Fibroblast of mammary gland (primary cell): ENCODE data around the gene CRACR2B.

Experiments
- DNase-seq: peaks from one replicate; pipeline ENCODE4 v3.0.0-alpha.2; 2010; ENCODE audit warnings: low read depth
- H3K4me3 ChIP-seq: 2 replicates; pipeline ENCODE4 v1.5.1; 2011; ENCODE audit warnings: low read depth, mild to moderate bottlenecking, low read length, moderate library complexity; ENCODE audit not compliant: control insufficient read depth
- TF ChIP-seq, protein P1 (sequence below): conservative IDR thresholded peaks from 2 replicates; pipeline ENCODE4 v1.5.1; 2011; ENCODE audit warnings: low read depth, low read length, inconsistent platforms; ENCODE audit not compliant: control insufficient read depth, insufficient read depth

CRACR2B gene

DNA sequence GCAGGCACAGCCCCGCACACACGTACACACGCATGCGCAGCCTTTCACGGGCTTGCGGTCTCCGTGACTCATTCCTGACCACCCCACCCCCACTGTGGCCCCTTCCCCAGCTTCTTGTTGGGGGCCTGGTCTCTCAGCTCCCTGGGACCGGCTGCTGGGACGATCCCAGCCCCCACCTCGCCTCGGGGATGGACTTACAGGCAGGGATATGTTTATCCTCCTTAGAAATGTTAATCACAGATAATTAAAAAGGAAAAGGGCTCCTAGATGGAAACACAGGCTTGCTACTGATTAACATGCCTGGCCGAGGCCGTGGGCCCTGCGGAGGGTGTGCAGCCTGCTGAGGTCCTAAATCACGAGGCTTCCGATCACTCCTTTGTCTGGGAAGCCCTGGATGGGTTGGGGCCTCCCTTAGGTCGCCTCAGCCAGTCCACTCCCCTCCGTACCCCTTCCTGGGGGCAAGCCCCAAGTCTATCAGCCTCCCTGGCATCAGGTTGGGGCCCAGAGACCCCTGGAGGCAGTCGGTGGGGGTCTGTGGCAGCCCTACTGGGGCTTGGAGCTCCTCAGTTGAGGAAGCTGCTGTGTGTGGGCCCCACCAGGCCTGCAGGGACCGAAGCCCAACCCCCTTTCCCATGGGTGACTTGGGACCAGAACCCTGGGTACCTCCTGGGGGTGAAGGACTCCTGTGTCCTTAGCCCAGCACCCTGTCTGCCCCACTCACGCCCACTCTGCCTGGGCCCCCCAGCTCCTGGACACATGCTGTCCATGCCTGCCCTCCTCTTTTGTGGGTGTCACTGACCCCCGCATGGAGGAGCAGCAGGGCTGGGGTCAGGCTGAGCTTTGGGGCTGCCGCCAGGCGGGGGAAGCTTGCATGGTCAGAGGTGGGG lies 35.5 kb downstream of the CRACR2B start:
- H3K4me3 ChIP-seq = no peak overlapping the region
- TF ChIP-seq, protein P1, sequence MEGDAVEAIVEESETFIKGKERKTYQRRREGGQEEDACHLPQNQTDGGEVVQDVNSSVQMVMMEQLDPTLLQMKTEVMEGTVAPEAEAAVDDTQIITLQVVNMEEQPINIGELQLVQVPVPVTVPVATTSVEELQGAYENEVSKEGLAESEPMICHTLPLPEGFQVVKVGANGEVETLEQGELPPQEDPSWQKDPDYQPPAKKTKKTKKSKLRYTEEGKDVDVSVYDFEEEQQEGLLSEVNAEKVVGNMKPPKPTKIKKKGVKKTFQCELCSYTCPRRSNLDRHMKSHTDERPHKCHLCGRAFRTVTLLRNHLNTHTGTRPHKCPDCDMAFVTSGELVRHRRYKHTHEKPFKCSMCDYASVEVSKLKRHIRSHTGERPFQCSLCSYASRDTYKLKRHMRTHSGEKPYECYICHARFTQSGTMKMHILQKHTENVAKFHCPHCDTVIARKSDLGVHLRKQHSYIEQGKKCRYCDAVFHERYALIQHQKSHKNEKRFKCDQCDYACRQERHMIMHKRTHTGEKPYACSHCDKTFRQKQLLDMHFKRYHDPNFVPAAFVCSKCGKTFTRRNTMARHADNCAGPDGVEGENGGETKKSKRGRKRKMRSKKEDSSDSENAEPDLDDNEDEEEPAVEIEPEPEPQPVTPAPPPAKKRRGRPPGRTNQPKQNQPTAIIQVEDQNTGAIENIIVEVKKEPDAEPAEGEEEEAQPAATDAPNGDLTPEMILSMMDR = no peak
- no peak for DNase-seq

DNA sequence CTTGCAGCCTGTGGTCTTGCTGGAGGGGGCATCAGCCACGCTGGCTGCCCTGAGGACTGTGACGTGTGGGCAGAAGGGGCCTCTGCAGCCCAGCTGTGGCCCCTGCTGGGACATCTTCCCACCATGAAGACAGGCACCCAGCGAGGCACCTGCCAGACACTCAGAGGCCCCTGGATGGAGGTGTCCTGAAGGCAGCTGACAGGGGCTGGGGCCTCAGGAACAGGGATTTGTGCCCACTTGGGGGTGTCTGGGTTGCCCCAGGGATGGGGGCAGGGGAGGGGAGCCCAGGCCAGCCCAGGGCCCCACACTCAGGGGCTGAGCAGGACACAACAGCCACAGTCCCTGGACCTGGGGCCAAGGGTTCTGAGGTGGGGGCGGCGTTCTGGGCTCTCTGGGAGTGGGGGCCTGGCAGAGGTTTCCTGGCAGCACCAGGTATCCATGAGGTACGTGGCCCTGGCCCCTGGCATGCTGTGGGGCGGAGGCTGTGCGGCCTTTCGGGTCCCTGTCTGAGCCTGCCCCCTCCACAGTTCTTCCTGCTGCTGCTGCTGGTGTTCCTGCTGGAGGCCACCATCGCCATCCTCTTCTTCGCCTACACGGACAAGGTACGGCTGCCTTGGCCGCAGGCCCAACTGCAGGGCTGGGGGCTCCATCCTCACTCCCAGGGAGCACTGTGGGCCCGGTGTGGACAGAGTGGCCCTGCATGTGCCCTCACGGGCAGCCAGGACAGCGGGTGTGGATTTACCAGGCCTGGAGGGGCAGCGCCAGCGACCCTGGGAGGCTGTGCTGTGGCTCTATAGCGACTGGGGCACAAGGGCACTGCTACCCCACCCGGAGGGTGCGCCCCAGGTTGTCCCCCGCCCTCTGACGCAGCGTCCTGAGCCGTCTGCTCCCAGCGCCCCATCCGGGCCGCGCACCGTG lies 36.5 kb downstream of the CRACR2B start:
- no peak for DNase-seq
- TF ChIP-seq, protein P1 = no peak
- H3K4me3 ChIP-seq = no peak overlapping the region

DNA sequence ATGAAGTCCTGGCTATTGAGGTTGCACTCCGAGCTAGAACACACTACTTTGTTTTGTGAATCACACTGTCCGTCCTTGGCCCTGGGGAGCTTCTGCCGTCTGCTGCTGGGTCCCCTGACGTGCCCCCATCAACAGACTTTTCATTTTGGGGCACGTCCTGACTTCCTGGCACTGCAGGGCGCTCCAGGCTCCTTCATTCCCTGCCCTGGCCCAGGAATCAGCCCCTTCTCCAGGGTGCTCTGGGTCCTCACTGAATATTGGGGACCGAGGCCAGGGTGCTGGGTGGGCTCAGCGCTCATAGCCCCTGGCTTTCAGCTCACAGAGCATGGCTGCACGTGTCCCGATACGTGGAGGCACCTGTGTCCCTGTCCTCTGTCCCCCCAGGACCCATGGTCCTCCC lies 37.2 kb downstream of the CRACR2B start:
- no peak overlapping the region for H3K4me3 ChIP-seq
- TF ChIP-seq, protein P1 = no peak
- DNase-seq = no peak

DNA sequence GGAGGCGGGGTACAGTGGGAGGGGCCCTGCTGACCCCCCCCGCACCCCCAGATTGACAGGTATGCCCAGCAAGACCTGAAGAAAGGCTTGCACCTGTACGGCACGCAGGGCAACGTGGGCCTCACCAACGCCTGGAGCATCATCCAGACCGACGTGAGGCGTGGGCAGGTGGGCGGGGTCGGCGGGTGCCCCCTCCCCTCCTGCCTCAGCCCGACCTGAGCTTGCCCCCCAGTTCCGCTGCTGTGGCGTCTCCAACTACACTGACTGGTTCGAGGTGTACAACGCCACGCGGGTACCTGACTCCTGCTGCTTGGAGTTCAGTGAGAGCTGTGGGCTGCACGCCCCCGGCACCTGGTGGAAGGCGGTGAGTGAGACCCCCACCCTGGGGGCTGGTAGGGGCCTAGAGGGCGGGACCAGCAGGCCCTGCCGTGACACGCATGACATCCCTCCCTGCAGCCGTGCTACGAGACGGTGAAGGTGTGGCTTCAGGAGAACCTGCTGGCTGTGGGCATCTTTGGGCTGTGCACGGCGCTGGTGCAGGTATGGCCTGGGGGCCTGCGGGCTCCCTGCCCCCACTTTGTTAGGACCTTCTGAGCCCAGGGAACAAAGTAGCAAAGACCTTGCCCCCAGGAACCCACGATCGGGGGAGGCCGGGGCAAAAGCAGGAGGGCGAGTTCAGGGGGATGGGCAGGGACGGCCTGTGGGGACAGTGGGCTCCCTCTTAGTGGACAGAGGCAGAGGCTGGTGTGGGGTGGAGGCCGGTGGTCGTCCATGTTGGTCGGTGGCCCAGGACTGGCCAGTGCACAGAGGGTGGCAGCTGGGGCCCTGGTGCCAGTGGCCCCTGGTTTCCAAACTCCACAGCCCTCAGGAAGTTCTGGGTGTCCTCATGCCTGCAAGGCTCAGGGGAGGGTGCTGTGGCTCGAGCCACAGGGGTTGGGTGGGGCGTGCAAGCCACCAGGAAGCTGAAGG lies 38.0 kb downstream of the CRACR2B start:
- TF ChIP-seq, protein P1 = no peak
- no peak overlapping the region for H3K4me3 ChIP-seq
- DNase-seq = no peak

DNA sequence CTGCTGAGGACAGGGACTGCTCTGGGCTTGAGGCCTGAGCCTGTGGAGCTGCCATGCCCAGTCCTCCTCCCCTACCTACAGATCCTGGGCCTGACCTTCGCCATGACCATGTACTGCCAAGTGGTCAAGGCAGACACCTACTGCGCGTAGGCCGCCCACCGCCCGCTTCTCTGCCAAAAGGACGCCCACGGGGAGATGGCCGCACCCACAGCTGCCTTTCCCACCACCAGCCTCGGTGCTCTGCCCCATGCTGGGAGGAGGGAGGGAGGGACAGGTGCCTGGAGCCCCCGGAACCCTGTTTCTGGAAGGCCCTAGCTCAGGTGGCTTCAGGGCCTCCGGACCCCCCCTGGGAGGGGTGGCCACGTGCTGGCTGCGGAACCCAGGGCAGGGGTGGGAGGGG lies 38.8 kb downstream of the CRACR2B start:
- TF ChIP-seq, protein P1 = no peak
- no peak overlapping the region for H3K4me3 ChIP-seq

DNA sequence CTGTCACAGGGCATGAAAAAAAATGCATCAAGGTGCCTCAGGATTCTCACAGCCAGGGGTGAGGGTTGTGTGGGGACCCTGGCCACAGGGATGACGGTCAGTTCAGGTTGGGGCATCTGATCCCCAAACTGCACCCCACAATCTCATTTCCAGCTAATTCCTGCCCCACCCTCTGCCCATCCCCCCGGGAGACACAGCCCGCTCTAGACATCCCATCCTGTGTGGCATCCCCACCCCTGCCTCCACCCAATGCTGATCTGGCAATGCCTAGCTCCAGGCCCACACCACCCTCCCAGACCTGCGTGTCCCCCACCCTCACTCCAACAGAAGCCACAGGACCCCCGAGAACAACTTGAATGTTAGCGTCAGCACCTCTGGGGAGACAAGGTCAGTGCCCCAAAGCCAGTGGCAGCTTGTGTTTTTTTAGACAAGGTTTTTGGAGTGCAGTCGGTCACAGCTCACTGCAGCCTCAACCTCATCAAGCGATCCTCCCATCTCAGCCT lies 40.2 kb downstream of the CRACR2B start:
- TF ChIP-seq, protein P1 = no peak
- no peak for DNase-seq
- no peak overlapping the region for H3K4me3 ChIP-seq

More for the DNA sequence above, 38.8 kb downstream of the CRACR2B start:
- DNase-seq = no peak
